ENCODE measurements around the gene PANK4.

PANK4 gene

DNA sequence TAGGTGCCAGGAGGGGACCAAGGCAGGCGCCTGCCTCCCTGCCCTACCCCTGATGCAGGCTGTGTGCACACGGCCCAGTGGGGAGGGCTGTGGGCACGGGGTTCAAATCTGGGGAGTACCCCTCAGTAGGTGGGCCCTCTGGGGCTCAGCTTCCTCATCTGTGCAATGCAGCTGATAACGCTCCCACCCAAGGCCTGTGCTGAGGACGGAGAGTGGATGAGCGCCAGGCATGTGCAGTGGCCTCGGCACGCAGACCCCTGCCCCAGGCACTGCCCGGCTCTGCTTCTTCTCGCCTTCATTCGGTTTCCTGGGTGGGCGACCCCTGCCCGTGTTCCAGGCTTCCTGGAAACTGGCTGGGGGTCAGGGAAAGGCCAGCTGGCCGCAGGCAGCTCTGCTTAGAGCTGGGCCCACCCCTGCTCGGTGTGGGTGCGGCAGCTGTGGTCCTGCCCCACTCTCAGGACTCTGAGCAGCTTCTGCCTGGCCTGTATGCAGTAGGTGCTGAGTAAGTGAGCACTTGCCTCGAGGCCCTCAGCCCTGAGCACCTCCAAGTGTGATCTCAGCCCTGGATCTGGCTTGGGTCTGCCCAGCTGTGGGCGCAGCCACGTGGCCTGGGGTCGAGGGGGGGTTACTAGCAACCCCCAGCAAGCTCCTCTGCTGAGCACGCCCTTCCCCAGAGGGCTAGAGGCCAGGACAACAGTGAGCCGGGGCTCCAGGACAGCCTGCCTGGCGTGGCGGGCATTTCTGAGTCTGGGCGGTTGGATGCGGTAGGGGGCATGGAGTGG lies 17.9 kb upstream of the PANK4 start:
- no peak for DNase-seq

DNA sequence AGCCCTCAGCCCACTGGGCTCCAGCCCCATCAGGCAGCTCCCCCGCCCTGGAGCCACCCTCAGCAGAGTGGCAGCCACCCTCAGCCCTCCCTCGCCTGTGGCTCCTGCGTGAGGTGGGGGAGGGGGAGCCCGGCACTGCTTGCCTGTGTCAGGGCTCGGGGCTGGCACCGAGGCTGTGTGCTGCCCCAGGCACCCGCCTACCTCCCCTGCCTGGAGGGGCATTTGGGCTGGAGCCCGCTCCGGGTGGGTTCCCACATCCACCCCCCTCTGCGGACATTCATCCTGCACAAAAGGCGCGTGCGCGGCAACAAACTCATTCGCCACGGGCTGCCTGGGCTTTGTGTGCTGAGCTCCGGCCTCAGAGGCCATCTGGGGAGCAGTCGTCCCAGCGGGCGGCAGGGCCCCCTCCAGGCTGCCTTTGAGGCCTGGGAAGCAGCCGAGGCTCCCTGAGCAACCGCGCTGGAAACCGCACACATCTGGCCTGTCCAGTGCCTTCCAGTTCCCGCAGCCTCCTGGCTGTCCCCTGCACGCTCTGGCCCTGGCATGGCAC lies 17.2 kb upstream of the PANK4 start:
- no peak for DNase-seq

DNA sequence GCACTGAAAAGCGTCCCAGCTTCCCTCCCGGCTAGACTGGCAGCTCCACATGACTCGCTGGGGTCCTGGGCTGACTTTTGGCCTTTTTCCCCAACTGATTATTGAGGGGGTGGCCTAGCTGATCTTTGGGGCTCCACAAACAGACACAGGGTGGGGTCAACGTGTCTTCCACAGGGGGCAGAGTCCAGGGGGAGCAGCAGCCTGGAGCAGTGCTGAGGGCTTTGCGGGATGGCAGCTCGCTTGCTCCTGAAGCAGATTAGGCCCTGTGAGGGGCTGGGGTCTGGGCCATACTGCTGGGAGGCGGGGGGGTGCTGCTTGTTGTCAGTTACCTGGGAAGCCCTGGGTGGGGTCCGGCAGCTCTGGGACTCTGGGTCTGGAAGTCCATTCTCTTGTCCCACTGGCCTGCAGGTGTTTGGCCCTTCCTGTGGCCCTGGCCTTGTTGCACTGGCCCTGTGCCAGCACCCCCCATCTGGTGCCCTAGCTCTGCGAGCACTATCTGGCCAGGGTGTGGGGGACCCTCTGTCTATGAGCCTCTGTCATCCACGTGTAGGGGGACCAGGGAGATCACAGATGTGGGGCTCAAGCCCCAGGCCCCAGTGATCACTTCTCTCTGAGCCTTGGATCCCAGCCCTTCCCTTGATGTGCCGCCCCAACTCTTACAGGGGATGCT lies 16.0 kb upstream of the PANK4 start:
- DNase-seq = no peak

GRCh38 chr1:2541619-2542245 lies 15.3 kb upstream of the PANK4 start:
- DNase-seq = no peak

- DNase-seq = no peak
These were observed 14.6 kb upstream of the PANK4 start for GRCh38 chr1:2540816-2541492.

DNA sequence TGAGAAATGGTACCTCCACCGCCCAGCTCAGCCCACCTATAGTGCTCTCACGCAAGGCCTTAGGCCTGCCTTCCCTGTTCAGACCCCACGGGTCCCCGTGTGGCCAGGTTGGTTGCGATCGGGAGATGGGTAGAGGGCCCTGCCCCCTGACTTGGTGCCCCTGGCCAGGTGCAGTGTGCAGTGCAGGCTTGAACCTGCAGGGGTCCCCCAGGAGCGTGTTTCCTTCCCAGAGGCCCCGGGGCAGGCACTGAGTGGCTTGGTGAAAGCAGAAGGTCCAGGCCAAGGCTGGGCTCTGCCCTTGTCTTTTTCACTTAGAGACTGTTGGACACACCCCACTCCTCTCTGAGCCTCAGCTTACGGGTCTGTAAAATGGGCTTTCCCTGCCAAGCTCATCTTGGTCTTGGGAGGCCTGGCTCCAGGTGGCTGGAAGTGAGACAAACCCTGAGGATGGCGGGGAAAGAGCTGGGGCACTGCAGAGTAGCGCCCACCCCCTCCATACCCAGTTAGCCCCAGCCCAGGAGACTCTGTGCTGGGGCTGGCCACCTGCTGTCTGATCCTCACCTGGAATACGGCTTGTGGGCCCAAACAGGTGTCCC lies 13.0 kb upstream of the PANK4 start:
- DNase-seq = no peak

GRCh38 chr1:2538872-2539271 lies 12.5 kb upstream of the PANK4 start:
- no peak for DNase-seq

DNA sequence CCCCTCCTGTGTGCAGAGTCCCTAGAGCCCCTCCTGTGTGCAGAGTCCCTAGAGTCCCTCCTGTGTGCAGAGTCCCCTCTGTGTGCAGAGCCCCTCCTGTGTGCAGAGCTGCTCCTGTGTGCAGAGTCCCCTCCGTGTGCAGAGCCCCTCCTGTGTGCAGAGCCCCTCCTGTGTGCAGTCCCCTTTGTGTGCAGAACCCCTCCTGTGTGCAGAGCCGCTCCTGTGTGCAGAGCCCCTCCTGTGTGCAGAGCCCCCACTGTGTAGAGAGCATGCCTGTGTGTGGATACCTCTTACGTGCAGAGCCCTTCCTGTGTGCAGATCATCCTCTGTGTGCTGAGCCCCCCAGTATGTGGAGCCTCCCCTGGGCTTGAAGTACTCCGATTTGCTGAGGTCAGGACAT lies 12.0 kb upstream of the PANK4 start:
- DNase-seq = no peak

DNA sequence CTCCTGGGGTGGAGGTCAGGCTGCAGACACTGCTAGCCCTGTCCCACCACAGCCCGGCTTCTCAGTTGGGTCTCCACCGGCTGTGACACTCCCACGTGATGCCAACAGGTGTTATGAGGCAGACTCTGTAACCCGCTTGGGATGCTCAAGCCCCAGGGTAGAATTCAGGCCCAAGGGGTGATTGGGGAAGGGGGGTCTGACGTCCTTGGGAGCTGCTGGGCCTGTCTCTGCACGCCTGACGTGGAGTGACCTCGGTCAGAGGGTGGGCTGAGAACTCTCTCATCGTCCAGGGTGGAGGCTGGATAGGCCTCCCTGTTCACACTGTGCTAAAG lies 11.4 kb upstream of the PANK4 start:
- DNase-seq = no peak

DNA sequence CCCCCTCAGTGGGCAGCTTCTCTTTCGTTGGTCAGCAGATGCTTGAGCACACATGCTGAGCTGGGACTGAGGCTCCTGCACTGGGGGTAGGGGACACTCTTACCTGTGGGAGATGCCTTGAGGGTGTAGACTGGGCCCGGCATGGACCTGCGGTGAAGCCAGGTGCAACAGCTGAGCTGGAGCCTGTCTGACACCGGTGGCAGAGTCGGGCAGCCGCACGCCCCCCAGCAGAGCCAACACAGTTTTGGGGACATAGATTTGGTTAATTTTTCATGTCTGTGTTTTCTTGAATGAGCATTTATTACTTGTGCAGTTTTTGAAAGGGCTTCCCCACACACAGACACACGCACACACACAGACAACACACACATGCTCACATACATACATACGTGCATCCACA lies 9.6 kb upstream of the PANK4 start:
- no peak for DNase-seq

- DNase-seq = no peak
These were observed 9.1 kb upstream of the PANK4 start for GRCh38 chr1:2535455-2535854.

DNA sequence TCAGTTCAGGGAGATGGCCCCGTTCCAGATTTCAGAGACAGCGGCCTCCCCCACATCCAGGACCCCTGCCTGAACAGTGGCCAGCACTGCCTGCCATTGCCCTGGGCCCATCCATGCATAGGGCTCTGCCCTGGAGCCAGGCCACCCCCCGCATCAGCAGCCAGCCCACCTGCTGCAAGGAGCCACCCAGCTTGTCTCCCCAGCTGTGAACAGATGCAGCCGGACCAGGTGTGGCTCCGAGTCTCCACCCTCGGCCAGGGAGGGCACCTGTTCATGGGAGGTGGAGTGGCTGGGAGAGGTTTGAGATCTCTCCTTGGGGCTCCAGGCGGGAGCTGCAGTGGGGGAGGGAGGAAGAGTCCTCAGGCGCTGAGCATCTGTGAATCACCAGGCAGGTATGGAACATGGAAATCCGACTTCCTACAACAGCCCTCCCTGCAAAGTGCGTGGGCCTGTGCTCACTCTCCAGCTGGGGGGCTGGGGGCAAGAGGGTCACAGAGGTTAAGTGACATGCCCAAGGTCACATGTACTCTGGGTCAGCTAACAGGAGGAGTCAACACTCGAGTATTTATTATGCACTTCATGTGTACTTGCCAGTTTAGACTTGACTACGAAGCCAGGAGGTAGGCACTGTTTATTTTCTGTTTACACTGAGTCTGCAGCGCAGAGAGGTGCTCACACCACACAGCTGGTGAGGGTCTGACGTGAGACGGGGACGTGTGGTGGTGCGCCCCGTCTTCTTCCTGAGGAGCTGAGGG lies 8.5 kb upstream of the PANK4 start:
- DNase-seq = no peak

- DNase-seq = no peak
These were observed 7.9 kb upstream of the PANK4 start for GRCh38 chr1:2534315-2534686.

- DNase-seq = no peak
These were observed 7.0 kb upstream of the PANK4 start for GRCh38 chr1:2533365-2533764.

- no peak for DNase-seq
These were observed 6.2 kb upstream of the PANK4 start for GRCh38 chr1:2532485-2533160.

DNA sequence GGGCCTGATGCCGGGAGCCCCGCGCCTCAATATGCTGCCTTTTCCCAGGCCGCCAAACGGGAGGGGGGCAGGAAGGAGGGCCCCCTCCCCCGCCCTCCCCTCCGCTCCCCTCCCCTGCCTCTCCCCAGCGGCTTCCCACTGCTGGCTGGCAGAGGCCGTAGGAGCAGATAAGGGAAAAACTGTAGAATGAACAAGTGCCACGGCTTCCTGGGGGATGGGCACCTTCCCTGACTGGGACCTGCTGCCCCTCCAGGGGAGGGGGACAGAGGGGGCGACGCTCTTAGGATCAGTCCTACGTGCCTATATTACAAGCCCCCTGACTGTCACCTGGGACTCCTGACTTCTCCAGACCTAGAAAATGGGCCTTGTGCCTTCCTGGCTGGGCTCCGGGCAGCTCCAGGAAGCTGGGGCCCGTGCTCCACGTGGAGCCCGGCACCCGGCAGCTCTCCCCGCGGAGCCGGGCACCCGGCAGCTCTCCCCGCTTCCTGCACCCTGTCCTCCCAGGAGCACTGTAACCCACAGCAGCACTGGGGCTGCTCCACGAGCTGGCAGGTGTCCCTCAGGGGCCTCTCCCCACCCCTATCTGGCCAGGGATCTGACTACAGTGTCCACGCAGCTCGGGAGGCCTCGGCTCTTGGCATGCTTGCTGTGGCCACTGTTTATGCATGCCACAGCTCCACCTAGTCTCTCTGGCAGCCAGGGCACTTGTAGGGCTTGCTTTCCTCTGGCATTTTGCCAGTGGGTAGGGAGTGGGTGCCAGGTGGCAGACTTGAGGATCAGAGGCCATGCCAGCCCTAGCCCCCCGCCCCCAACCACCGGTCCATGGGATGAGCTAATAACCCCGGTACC lies 4.3 kb upstream of the PANK4 start:
- no peak for DNase-seq

DNA sequence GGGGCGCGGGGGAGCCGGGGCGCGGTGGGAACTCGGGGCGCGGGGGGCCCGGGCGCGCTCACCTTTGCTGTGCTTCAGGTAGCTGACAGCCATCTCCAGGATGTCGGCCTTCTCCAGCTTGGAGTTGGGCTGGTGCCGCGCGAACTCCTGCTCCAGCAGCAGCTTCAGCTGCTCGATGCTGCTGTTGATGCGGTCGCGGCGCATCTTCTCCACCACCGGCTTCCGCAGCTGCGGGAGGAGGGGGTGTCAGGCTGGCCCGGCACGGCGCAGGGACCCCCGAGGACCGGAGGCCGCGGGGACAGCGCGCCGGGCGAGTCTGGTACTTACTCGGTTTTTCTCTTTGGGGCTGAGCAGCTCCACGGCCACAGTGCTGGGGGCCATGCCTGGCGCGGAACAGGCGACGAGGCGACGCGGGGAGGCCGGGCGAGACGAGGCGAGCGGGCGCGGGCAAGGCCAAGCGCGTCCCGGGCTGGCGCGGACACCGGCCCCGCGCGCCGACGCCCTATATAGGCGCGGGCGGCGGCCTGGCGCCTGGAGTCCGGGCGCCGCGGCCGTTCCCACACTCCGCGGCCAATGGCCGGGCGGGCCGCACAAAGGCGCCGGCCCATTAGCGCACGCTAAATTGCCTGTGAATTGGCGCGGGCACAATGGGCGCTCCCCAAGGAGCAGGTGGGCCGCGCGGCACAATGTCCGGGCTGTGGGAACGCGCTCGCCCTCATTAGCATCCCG lies 3.6 kb upstream of the PANK4 start, which contains the start of gene HES5:
Gene HES5 (minus strand): TSS at position 480 of the 729 bp plus-strand sequence. CDS start 99 bp downstream, at position 381.
- no peak for DNase-seq

DNA sequence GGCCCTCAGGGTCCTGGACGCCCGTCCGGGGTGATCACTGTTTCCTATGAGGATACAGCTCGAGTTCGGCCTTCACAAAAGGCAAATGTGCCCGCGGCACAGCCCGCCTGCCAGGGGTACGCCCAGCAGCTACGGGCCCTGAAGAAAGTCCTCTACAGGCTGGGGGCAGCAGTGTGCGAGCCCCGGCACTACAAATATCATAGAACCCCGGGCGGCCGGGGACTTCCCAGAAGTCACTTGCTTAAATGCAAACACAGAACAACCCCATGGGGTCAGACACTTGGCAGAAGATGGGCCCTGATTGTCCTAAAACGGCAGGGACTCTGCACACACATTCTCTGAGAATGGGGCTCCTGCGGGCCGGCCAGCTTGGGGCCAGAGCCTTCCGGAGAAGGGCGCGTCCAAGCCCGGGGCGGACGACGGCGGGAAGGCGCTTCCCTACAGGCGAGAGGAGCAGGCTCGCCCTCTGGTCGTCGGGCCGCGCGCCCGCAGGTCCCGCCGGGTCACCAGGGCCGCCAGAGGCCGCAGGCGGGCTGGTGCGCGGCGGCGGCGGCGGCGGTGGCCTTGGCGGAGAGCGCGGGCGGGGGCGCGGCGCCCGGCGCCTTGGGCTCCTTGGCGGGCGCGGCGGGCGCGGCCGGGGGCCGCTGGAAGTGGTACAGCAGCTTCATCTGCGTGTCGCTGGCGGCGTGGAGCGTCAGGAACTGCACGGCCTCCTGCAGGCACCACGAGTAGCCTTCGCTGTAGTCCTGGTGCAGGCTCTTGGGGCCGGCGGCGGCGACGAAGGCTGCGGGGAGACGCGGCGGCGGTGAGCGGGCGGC lies 2.8 kb upstream of the PANK4 start:
- DNase-seq = no peak

DNA sequence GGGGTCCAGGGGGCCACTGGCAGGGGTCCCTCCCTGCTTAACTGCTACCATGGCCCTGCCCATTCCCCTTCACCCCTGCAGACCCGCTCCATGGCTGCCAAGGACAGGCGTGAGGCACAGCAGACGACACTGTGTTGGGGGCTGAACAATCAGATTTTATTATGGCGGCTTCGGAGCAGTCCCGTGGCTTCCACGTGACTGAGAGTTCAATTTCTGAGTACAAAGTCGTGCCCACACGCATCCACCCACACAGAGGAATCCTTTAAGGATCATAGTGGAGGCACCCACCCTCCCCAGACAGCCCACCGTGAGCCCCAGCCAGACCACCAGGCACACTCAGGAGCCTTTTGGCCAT lies 2.2 kb upstream of the PANK4 start:
- no peak for DNase-seq
